Muscle layer of colon (tissue), 2 donors: ENCODE results near the gene PWP1.

Source experiments
- H3K27ac ChIP-seq: one replicate; pipeline ENCODE4 v1.7.0; 2013; ENCODE audit warnings: low read depth, mild to moderate bottlenecking, low read length, moderate library complexity
- H3K27me3 ChIP-seq, 2 donors: one replicate each; pipeline ENCODE4 v1.7.0; 2013; ENCODE audit warnings: low read length in 2 of 2, mild to moderate bottlenecking in 2 of 2; ENCODE audit not compliant: insufficient read depth in 2 of 2, control insufficient read depth in 1 of 2
- H3K36me3 ChIP-seq: one replicate; pipeline ENCODE4 v1.7.0; 2013; ENCODE audit warnings: mild to moderate bottlenecking, low read length; ENCODE audit not compliant: insufficient read depth
- H3K4me1 ChIP-seq: one replicate; pipeline ENCODE4 v1.7.0; 2013; ENCODE audit warnings: mild to moderate bottlenecking, low read length; ENCODE audit not compliant: insufficient read depth
- H3K4me3 ChIP-seq, 2 donors: one replicate each; pipeline ENCODE4 v1.7.0; 2013; ENCODE audit warnings: low read length in 2 of 2, low read depth in 1 of 2, mild to moderate bottlenecking in 1 of 2, moderate library complexity in 1 of 2
- H3K9ac ChIP-seq: one replicate; pipeline ENCODE4 v1.7.0; 2013; ENCODE audit warnings: low read length
- H3K9me3 ChIP-seq: one replicate; pipeline ENCODE4 v1.7.0; 2013; ENCODE audit warnings: mild to moderate bottlenecking, low read length
- donor health status: abdominal sarcoma.
- donor health status: Adenocarcinoma of cecum.

Gene PWP1

GRCh38 chr12:107655281-107656065, 30.1 kb upstream of the PWP1 start:
- no peaks in the 10 kb centered on the region for H3K36me3 ChIP-seq
- H3K4me1 ChIP-seq, result no peaks in the 10 kb centered on the region
- no peak overlapping the region for H3K27ac ChIP-seq
- H3K4me3 ChIP-seq, result no peak overlapping the region
- H3K9me3 ChIP-seq, result no peaks in the 10 kb centered on the region
- no peaks in the 10 kb centered on the region for H3K27me3 ChIP-seq
- H3K9ac ChIP-seq, result no peak overlapping the region

GRCh38 chr12:107656302-107656701, 29.3 kb upstream of the PWP1 start:
- no peak overlapping the region for H3K4me3 ChIP-seq
- H3K27me3 ChIP-seq, result no peaks in the 10 kb centered on the region
- H3K36me3 ChIP-seq, result no peaks in the 10 kb centered on the region
- no peaks in the 10 kb centered on the region for H3K9me3 ChIP-seq
- H3K27ac ChIP-seq, result no peak overlapping the region
- H3K9ac ChIP-seq, result no peak overlapping the region
- H3K4me1 ChIP-seq, result no peaks in the 10 kb centered on the region

GRCh38 chr12:107657133-107657532, 28.5 kb upstream of the PWP1 start:
- H3K36me3 ChIP-seq, result no peaks in the 10 kb centered on the region
- no peak overlapping the region for H3K4me3 ChIP-seq
- no peaks in the 10 kb centered on the region for H3K4me1 ChIP-seq
- H3K27ac ChIP-seq, result no peak overlapping the region
- H3K9me3 ChIP-seq, result no peaks in the 10 kb centered on the region
- H3K27me3 ChIP-seq, result no peaks in the 10 kb centered on the region
- H3K9ac ChIP-seq, result no peak overlapping the region

- H3K4me3 ChIP-seq, result no peak overlapping the region
- H3K9me3 ChIP-seq, result no peaks in the 10 kb centered on the region
- no peaks in the 10 kb centered on the region for H3K27me3 ChIP-seq
- H3K27ac ChIP-seq, result no peak overlapping the region
- H3K36me3 ChIP-seq, result no peaks in the 10 kb centered on the region
- no peak overlapping the region for H3K9ac ChIP-seq
- no peaks in the 10 kb centered on the region for H3K4me1 ChIP-seq
Measured at GRCh38 chr12:107657621-107658020, 28.0 kb upstream of the PWP1 start.

GRCh38 chr12:107660235-107660634, 25.4 kb upstream of the PWP1 start:
- no peaks in the 10 kb centered on the region for H3K4me1 ChIP-seq
- no peak overlapping the region for H3K27ac ChIP-seq
- H3K9me3 ChIP-seq, result no peaks in the 10 kb centered on the region
- no peaks in the 10 kb centered on the region for H3K36me3 ChIP-seq
- H3K9ac ChIP-seq, result no peak overlapping the region
- H3K27me3 ChIP-seq, result no peaks in the 10 kb centered on the region
- H3K4me3 ChIP-seq, result no peak overlapping the region

GRCh38 chr12:107660861-107661415, 24.7 kb upstream of the PWP1 start:
- Histone ChIP-seq H3K27ac (no peak overlapping the region), H3K36me3 (no peaks in the 10 kb centered on the region), H3K9me3 (no peaks in the 10 kb centered on the region), H3K27me3 (no peaks in the 10 kb centered on the region), H3K4me3 (no peak overlapping the region), H3K4me1 (no peaks in the 10 kb centered on the region), H3K9ac (no peak overlapping the region)

- Histone ChIP-seq H3K9me3 (no peaks in the 10 kb centered on the region), H3K27ac (no peak overlapping the region)
Measured at GRCh38 chr12:107661830-107662229, 23.8 kb upstream of the PWP1 start.

GRCh38 chr12:107662484-107662883, 23.1 kb upstream of the PWP1 start:
- Histone ChIP-seq H3K4me1 (no peaks in the 10 kb centered on the region), H3K9ac (no peak overlapping the region), H3K9me3 (no peaks in the 10 kb centered on the region), H3K27ac (no peak overlapping the region), H3K27me3 (no peaks in the 10 kb centered on the region), H3K4me3 (no peak overlapping the region), H3K36me3 (no peaks in the 10 kb centered on the region)

More at GRCh38 chr12:107661830-107662229, 23.8 kb upstream of the PWP1 start:
- H3K27me3 ChIP-seq, result no peaks in the 10 kb centered on the region
- no peaks in the 10 kb centered on the region for H3K4me1 ChIP-seq
- no peak overlapping the region for H3K9ac ChIP-seq
- no peaks in the 10 kb centered on the region for H3K36me3 ChIP-seq
- H3K4me3 ChIP-seq, result no peak overlapping the region

- Histone ChIP-seq H3K27me3 (peaks cover 0 to under 1% of the 10 kb centered on the region in 2 donors), H3K4me1 (no peaks in the 10 kb centered on the region), H3K4me3 (no peak overlapping the region), H3K9me3 (no peaks in the 10 kb centered on the region), H3K27ac (no peak overlapping the region), H3K9ac (no peak overlapping the region), H3K36me3 (no peaks in the 10 kb centered on the region)
Measured at GRCh38 chr12:107663277-107663676, 22.3 kb upstream of the PWP1 start.

GRCh38 chr12:107666009-107666408, 19.6 kb upstream of the PWP1 start:
- no peak overlapping the region for H3K4me3 ChIP-seq
- no peak overlapping the region for H3K27ac ChIP-seq
- no peaks in the 10 kb centered on the region for H3K4me1 ChIP-seq
- no peak overlapping the region for H3K9ac ChIP-seq
- peaks cover 0 to 6% of the 10 kb centered on the region in 2 donors for H3K27me3 ChIP-seq
- no peaks in the 10 kb centered on the region for H3K36me3 ChIP-seq
- no peaks in the 10 kb centered on the region for H3K9me3 ChIP-seq

- Histone ChIP-seq H3K4me3 (no peak overlapping the region), H3K9ac (no peak overlapping the region), H3K4me1 (no peaks in the 10 kb centered on the region), H3K36me3 (no peaks in the 10 kb centered on the region), H3K27me3 (peaks cover 0 to 6% of the 10 kb centered on the region in 2 donors), H3K27ac (no peak overlapping the region), H3K9me3 (no peaks in the 10 kb centered on the region)
Measured at GRCh38 chr12:107667464-107667863, 18.1 kb upstream of the PWP1 start.
